ENCODE data around the gene GLT1D1. TPM values are rescaled to one million over a fixed set of nuclear protein-coding genes. Genes with fewer than 3 reads are reported as not detected.

Gene GLT1D1
- total and polyA plus RNA-seq, 2 of the 8 experiments (the other 6 are each of a cell fraction or from before 2014, with no cell fraction given) = 1.5 to 3.6 TPM

GRCh38 chr12:128920468-128920867, 67.2 kb downstream of the GLT1D1 start:
- 90% methylated on average over 8 of the region's 8 CpGs; no CpG with 5 or more reads in 1 of the 2 experiments for WGBS, 2 experiments (ENCODE audit: extremely low coverage in 1 of 2, insufficient coverage in 1 of 2, insufficient read length in 1 of 2, insufficient replicate concordance in 2 of 2, low coverage in 1 of 2, low lambda C conversion rate in 2 of 2, missing lambda C conversion rate in 1 of 2)
- Histone ChIP-seq H3K79me1 (ENCODE audit: low read depth, low read length) (no peaks in the 10 kb centered on the region), H3K4me2 (ENCODE audit: insufficient read depth in 1 of 2, low read depth in 2 of 2, low read length in 2 of 2) (no peak overlapping the region), H4K91ac (replicated peaks; ENCODE audit: insufficient read length, low read length) (no peak overlapping the region), H3K23ac (ENCODE audit: insufficient read length) (no peak overlapping the region), H2BK15ac (ENCODE audit: low read length) (no peak overlapping the region), H2AK5ac (ENCODE audit: low read depth, low read length) (no peak overlapping the region), H3K14ac (ENCODE audit: insufficient read length) (no peak overlapping the region), H3K27ac (ENCODE audit: low read depth, low read length) (no peak overlapping the region), H3K18ac (ENCODE audit: extremely low read depth, low read length) (no peak overlapping the region), H2BK20ac (ENCODE audit: low read length) (no peak overlapping the region), H3K36me3 (ENCODE audit: control insufficient read depth in 2 of 4, insufficient read depth in 4 of 4, low read length in 3 of 4) (no peaks in the 10 kb centered on the region), H3K27me3 (replicated peaks in 1 of 4; ENCODE audit: control insufficient read depth in 3 of 4, extremely low read depth in 1 of 4, insufficient read depth in 3 of 4, low read length in 3 of 4) (no peaks in the 10 kb centered on the region), H3K23me2 (ENCODE audit: low read depth, low read length) (no peaks in the 10 kb centered on the region), H3K9me3 (ENCODE audit: insufficient read depth in 2 of 2, low read depth in 1 of 2, low read length in 1 of 2) (no peaks in the 10 kb centered on the region), H4K8ac (ENCODE audit: extremely low read depth, insufficient read depth, low read length) (no peak overlapping the region), H3K9ac (replicated peaks in 1 of 4; ENCODE audit: extremely low read depth in 1 of 4, low read depth in 3 of 4, low read length in 3 of 4) (no peak overlapping the region), H3K4ac (replicated peaks; ENCODE audit: insufficient read length, low read depth, low read length) (no peak overlapping the region), H4K20me1 (replicated peaks in 1 of 2; ENCODE audit: control insufficient read depth in 1 of 2, insufficient read depth in 2 of 2, low read length in 2 of 2) (peaks cover 0 to 1% of the 10 kb centered on the region in 2 experiments), H3K56ac (replicated peaks; ENCODE audit: insufficient read length, low read depth, low read length) (no peak overlapping the region), H2BK120ac (replicated peaks; ENCODE audit: low read depth, low read length) (no peak overlapping the region), H3K4me3 (ENCODE audit: extremely low read depth in 1 of 4, insufficient read depth in 2 of 4, low read depth in 3 of 4, low read length in 4 of 4) (no peak overlapping the region), H2BK12ac (ENCODE audit: low read depth, low read length) (no peak overlapping the region), H3K4me1 (replicated peaks in 1 of 4; ENCODE audit: control insufficient read depth in 3 of 4, insufficient read depth in 4 of 4, low read length in 3 of 4) (no peaks in the 10 kb centered on the region), H3K79me2 (ENCODE audit: control insufficient read depth in 1 of 2, insufficient read depth in 2 of 2, low read length in 2 of 2) (no peaks in the 10 kb centered on the region), H4K5ac (ENCODE audit: insufficient read length, low read depth, low read length) (no peak overlapping the region), H2BK5ac (ENCODE audit: low read depth, low read length) (no peak overlapping the region), H2AFZ (ENCODE audit: low read length) (no peak overlapping the region)
- FAIRE-seq = no peak
- ChIA-PET POLR2A (ENCODE audit: partially characterized antibody) (no interaction called here), CTCF (ENCODE audit: partially characterized antibody) (interaction anchor here (0.6 kb wide), 1 partner anchor 1337 kb away, joined by 4 read pairs; no protein-coding TSS in a partner anchor)
- TF ChIP-seq SAP30 (IDR thresholded peaks at IDR 0.05; ENCODE audit: insufficient read depth, insufficient replicate concordance, low read length) = no peak
- TF ChIP-seq RFX5 (IDR thresholded peaks at IDR 0.05; ENCODE audit: borderline replicate concordance, low read depth, low read length) = no peak
- no peak for TF ChIP-seq TEAD4 (IDR thresholded peaks at IDR 0.05; ENCODE audit: low read depth, low read length)
- TF ChIP-seq HDAC2 (IDR thresholded peaks at IDR 0.05; ENCODE audit: borderline replicate concordance in 1 of 2, low read depth in 2 of 2, low read length in 2 of 2) = no peak
- no peak for TF ChIP-seq GABPA (IDR thresholded peaks at IDR 0.05; ENCODE audit: borderline replicate concordance, insufficient read depth, low read length)
- DNase-seq (ENCODE audit: low read depth in 1 of 2, low spot score in 2 of 2) = no peak

Data from H1 (cell line).